ENCODE measurements around the gene LCN12.

LCN12 gene

GRCh38 chr9:136972335-136972734, 20.3 kb downstream of the LCN12 start:
- in situ Hi-C loops (cut with HindIII; ENCODE audit: low sequenced_read_pairs) = no loop called here

GRCh38 chr9:136972743-136973142, 20.7 kb downstream of the LCN12 start:
- in situ Hi-C loops (cut with HindIII; ENCODE audit: low sequenced_read_pairs) = no loop called here

- in situ Hi-C loops (cut with HindIII; ENCODE audit: low sequenced_read_pairs) = no loop called here
These were observed 21.8 kb downstream of the LCN12 start for GRCh38 chr9:136973618-136974617.

GRCh38 chr9:136974817-136975535, 22.9 kb downstream of the LCN12 start:
- in situ Hi-C loops (cut with HindIII; ENCODE audit: low sequenced_read_pairs) = no loop called here

- in situ Hi-C loops (cut with HindIII; ENCODE audit: low sequenced_read_pairs) = no loop called here
These were observed 23.6 kb downstream of the LCN12 start for GRCh38 chr9:136975644-136976043.

- in situ Hi-C loops (cut with HindIII; ENCODE audit: low sequenced_read_pairs) = no loop called here
These were observed 25.1 kb downstream of the LCN12 start, which contains the start of gene PTGDS for GRCh38 chr9:136977223-136977622. Gene PTGDS (plus strand): TSS chr9:136977504. CDS start chr9:136977579, 75 bp downstream.

GRCh38 chr9:136977649-136978072, 25.6 kb downstream of the LCN12 start:
- in situ Hi-C loops (cut with HindIII; ENCODE audit: low sequenced_read_pairs) = no loop called here

GRCh38 chr9:136978073-136978864, 26.2 kb downstream of the LCN12 start:
- in situ Hi-C loops (cut with HindIII; ENCODE audit: low sequenced_read_pairs) = no loop called here

- in situ Hi-C loops (cut with HindIII; ENCODE audit: low sequenced_read_pairs) = no loop called here
These were observed 26.9 kb downstream of the LCN12 start for GRCh38 chr9:136978865-136979544.

GRCh38 chr9:136979769-136980587, 27.9 kb downstream of the LCN12 start:
- in situ Hi-C loops (cut with HindIII; ENCODE audit: low sequenced_read_pairs) = no loop called here

GRCh38 chr9:136980669-136981478, 28.8 kb downstream of the LCN12 start:
- in situ Hi-C loops (cut with HindIII; ENCODE audit: low sequenced_read_pairs) = no loop called here

- in situ Hi-C loops (cut with HindIII; ENCODE audit: low sequenced_read_pairs) = no loop called here
These were observed 29.6 kb downstream of the LCN12 start for GRCh38 chr9:136981588-136982231.

- in situ Hi-C loops (cut with HindIII; ENCODE audit: low sequenced_read_pairs) = no loop called here
These were observed 30.4 kb downstream of the LCN12 start, which contains the start of gene LCNL1 for GRCh38 chr9:136982232-136983051. Gene LCNL1 (plus strand): TSS chr9:136982993. CDS start chr9:136983587, 594 bp downstream.

GRCh38 chr9:136983167-136983566, 31.1 kb downstream of the LCN12 start:
- in situ Hi-C loops (cut with HindIII; ENCODE audit: low sequenced_read_pairs) = no loop called here

- in situ Hi-C loops (cut with HindIII; ENCODE audit: low sequenced_read_pairs) = no loop called here
These were observed 31.7 kb downstream of the LCN12 start for GRCh38 chr9:136983656-136984314.

- in situ Hi-C loops (cut with HindIII; ENCODE audit: low sequenced_read_pairs) = no loop called here
These were observed 32.5 kb downstream of the LCN12 start for GRCh38 chr9:136984464-136985026.
